HG03064 (cell line): ENCODE results near the gene CNTNAP2.

Source experiments
- ATAC-seq: cut with Tn5 transposase; IDR thresholded peaks from one replicate; pipeline ENCODE4 v1.9.1; 2021; ENCODE audit warnings: low read depth; ENCODE audit not compliant: unreplicated experiment

The CNTNAP2 gene

GRCh38 chr7:148095066-148095465 lies 1978.5 kb downstream of the CNTNAP2 start:
- no peak for ATAC-seq

DNA sequence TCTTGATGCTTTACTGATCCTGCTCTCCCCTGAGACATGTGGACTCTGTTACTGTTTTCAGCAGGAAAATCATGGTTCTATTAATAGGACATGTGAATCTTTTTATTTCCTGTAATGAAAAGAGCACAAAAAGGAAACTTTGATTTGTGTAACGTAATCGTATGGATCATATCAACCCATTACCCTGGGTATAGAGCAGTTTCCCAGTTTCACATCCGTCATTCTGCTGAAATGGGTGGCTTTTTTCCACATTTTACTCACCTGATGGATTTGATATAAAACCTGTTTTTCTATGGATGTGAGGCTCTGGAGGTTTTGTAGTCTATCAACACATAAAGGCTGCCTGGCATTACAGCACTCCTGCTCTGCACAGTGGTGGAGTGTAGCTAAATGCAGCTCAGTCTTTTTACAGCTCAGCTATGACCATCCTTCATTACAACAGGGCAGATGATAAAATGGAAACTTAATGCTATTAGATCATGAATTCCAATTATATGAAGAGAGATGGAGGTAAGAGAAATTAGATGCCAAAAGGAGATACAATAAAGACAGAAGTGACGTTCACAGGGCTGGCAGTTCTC lies 1987.6 kb downstream of the CNTNAP2 start:
- no peak for ATAC-seq

DNA sequence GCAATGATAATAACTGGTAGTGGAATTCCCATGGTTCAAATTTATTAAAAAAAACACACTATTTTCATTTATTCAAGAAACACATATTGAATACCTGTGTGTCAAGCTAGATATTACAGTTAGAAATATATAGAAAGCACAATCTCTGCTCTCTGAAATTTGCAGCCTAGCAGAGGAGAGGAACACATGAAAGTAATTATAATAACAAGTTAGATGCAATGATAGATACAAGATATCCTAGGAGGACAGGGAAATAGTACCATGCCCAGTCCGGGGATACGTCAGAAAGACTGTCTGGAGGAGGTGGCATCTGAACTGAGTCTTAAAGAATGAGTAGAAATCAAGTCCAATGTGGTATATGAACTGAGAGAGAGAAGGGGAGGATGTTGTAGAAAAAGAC lies 1988.3 kb downstream of the CNTNAP2 start:
- ATAC-seq = no peak

DNA sequence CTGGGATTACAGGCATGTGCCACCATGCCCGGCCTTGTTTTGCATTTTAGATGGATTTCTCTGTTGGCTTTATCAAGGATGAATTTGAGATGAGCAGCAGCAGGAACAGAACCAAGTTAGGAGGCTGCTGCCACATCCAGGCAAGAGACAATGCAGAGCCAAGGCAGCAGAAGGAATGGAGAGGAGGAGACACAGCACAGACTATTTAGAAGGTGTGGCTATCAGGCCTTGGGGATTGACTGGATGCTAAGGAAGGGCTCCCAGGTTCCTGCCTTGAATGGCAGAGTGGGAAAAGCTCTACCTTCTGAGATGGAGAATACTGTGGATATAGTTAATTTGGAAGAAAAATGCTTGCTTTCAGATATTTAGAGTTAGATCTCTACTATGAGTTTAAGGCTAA lies 1989.3 kb downstream of the CNTNAP2 start:
- no peak for ATAC-seq

DNA sequence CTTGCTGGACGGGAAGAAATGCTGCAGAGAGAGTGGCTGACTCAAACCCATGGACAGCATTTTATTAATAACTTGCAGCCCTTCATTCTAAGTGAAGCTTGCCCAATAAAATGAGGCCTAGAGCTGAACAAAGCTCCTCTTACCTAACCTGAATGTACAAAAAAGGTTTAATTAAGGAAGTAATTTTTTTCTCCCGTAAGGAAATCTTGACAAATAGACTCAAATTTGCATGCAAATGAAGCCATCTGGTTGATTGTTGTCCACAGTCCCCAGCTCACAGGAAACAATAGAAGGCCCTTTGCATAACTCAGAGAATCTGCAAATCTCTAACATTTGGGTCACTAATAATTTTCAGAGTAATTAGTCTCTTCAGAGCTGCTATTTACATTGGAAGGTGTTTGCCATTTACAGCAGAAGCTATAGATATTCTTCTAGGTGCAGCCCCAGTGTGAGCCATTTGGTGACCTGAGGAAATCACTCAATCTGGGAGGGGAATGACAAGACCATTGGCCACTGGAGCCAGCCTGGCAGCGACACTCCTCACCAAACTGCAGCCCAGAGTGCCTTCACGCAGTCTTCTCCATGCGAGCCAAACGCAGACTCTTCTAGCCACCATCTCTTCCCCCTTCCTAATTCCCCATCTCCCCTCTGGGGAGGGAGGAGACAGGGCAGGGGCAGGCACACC lies 1991.0 kb downstream of the CNTNAP2 start:
- no peak for ATAC-seq

- no peak for ATAC-seq
Observed at GRCh38 chr7:148108381-148108780, 1991.8 kb downstream of the CNTNAP2 start.

DNA sequence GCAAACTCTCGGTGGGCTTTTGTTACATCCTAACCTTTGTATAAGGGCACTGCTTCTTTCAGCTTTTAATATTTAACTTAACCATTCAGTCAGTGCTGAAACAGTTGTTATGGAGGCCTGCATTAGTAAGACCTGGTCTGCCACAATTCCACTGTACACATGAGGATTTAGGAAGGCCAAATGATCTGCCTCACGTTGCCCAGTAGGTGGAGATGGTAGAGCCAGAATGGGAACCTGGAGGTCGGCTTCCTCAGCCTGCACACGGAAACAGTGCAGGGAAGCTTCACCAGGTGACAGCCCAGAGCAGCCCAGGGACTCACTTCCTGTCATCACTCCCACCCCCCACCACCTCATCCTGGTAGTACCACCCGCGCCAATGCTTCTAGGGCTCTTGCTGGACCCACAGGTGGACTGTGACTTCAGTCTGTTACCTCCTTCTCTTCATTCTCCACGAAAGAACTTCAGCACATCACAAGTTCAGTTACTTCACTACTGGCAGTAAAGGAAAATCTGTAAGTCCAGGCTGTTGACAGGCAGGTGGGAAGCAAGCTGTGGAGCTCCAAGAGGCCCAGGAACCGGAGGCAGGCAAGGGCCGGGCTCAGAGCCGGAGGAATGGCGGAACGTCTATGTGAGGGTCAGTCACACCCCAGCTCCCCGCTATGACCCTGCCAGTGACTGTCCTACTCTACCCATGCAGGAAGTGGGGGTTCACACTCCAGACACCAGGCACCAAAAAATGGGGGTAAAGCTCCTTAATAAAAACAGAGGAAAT lies 1993.7 kb downstream of the CNTNAP2 start:
- ATAC-seq = no peak

DNA sequence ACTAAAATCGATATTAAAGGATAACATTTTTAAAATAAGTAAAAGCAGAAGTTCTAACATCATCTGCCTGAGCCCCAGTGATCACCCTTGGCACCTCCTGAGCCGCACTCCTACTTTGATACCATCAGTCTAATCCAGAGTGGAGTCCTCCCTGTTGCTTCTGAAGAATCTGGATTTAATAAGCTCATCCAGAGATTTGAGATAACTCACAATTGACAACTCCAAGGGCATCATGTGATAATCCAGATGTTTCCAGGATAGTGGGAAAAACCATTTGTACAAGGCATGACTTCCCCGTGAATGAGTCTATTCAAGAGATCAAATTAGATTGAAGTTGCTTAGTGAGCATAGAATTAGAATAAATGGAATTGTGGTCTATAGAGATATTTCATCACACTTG lies 1998.2 kb downstream of the CNTNAP2 start:
- ATAC-seq = no peak

DNA sequence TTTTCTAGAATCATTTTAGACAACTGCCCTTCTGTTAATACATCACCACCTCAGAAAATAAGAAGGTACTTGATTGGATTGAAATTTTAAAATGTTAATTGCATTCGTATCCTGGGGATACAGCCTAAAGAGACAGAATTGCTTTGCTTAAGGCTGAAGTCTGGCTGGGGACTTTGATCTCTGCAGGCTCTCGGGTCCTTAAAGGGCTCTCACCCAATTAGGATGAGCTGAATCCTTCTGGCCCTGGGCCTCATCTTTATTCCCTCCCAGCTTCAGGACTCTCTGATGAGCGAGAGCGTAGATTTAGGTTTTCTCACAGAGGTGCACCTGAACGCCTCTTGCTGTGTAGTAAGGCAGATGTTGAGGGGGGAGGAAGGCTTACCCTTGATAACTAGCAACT lies 1998.7 kb downstream of the CNTNAP2 start:
- no peak for ATAC-seq

DNA sequence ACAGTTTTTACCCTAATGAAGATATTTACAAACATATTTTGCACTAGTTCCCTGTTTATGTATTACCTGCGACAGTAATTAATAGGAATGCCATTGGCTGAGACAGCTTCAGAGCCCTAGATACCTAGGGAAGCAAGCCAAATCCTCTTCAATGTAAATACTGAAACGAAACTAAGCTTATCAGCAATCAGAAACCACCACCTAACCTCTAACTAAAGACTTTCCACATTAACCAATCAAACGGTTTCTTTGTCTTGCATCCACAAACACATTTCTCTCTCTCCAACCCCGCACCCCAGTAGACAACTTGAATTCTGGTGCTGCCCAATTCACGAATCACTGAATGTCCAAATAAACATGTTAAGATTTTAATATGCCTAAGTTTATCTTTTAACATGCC lies 1999.6 kb downstream of the CNTNAP2 start:
- no peak for ATAC-seq

- ATAC-seq = no peak
Observed at GRCh38 chr7:148116829-148117403, 2000.3 kb downstream of the CNTNAP2 start.

DNA sequence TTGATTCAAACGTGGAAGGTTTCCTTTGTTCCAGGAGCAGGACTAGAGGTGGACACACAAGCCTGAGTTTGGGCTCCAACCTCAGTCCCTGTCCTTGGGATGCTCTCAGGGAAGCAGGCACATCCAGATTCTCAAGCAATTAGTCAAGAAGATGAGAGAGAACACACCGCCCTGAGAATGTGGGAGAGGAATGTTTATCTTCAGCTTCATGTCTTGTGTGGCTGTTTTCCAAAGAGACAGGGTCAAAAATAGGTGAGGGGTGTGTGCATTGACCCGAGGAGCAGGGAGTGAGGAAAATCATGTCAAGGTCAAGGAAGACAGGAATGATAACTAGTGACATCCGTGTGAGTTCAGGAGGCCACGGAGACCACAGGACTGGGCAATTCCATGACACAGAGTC lies 2001.8 kb downstream of the CNTNAP2 start:
- no peak for ATAC-seq

DNA sequence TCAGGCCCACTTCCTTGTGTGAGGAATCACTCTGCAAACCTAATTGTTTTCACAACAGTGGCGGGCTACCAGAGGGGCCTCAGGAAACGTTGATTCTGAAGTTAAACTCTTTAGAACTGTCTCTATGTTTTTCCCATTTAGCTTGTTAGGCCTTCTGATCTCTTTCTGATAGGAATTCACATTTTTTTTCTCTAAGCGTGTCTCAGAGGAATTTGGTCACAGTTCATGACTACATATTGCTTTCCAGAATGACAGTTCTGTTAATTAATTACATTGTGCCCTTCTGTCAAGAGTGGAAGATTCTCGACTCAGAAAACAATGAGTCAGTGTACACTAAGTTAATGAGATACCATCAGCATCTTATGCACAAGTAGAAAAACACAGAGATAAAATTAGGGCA lies 2004.8 kb downstream of the CNTNAP2 start:
- ATAC-seq = no peak

- ATAC-seq = no peak
Observed at GRCh38 chr7:148121847-148122246, 2005.2 kb downstream of the CNTNAP2 start.

- ATAC-seq = no peak
Observed at GRCh38 chr7:148124477-148124876, 2007.9 kb downstream of the CNTNAP2 start.

DNA sequence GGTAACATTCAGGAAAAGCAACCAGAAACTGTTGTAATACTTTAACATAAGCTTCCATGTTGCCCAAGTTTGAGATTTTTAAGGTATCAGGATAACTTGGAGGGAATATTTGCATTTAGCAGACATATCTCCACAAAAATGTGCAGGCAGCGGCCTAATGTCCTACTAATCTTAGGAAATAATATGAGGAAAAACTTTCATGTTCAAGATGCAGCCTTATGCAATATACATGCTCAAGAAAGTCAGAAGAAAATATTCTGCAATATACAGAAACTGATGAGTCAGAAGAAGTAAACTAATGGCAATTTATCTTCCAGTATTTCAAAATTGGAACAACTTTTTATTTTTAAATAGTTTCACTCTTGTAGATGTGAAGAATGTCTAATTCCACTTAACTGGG lies 2010.8 kb downstream of the CNTNAP2 start:
- ATAC-seq = no peak

DNA sequence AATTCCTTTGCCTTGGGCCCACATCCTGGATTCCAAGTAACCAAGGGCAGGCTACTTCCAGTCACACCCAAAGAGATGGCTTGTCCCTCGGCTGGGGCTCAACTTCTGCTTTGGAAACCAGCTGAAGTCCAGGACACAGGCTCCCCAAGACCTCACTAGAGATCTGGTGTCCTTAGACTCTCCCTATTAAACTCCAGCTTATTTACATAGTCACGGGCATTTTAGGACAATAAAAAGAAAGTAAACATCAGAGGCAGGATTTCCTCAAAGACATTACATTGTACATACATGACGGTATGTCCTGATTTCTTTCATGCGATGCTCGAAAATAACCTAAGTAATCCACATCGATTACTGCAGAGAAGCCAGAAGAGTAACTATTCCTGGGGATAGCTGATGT lies 2012.4 kb downstream of the CNTNAP2 start:
- no peak for ATAC-seq

- no peak for ATAC-seq
Observed at GRCh38 chr7:148135116-148135515, 2018.5 kb downstream of the CNTNAP2 start.

- ATAC-seq = no peak
Observed at GRCh38 chr7:148135997-148136396, 2019.4 kb downstream of the CNTNAP2 start.

GRCh38 chr7:148142660-148143248 lies 2026.2 kb downstream of the CNTNAP2 start:
- ATAC-seq = no peak

DNA sequence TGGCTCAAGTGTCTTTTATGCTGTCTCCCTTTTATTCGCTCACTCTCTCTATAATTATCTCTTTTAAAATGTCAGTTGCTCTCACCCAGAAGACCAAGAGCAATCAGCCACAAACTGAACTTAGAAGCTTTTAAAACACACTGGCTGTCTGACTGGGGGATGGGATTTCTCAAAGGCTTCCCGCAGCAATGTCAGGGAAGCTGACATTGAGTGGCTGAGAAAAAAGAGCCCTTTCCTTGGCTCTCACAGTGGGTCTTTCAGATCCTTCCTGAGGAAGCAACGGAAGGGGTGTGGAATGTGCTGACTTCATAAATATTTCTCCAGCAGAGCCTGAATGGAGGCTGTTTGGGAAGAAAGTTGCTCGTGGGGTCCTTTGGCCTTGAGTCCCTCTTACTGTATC lies 2028.2 kb downstream of the CNTNAP2 start:
- ATAC-seq = no peak
